SU-DHL-6 (cell line): ENCODE results near the gene STARD9.

Source experiments
- CTCF ChIP-seq: fragments of 200-600 bp; sonication (generic); IDR thresholded peaks from one replicate; pipeline ENCODE4 v1.5.1; 2017; ENCODE audit warnings: antibody characterized with exemption, mild to moderate bottlenecking, low read length, moderate library complexity; ENCODE audit not compliant: insufficient read depth, poor library complexity, severe bottlenecking
- EZH2phosphoT487 ChIP-seq: fragments of 200-600 bp; sonication (generic), shearing (Covaris generic); conservative IDR thresholded peaks from 2 replicates; pipeline ENCODE4 v1.6.1; 2018; ENCODE audit warnings: mild to moderate bottlenecking, antibody characterized with exemption, low read length, moderate library complexity, mixed read lengths

- TF ChIP-seq CTCF: no peak
- TF ChIP-seq EZH2phosphoT487: no peak
Observed at GRCh38 chr15:42729409-42729808, 154.0 kb downstream of the STARD9 start.
